Neural crest cell (in vitro differentiated cells): ENCODE results near the gene HEPN1. TPM values are rescaled to one million over a fixed set of nuclear protein-coding genes. Genes with fewer than 3 reads are reported as not detected.

ENCODE experiments used
- DNase-seq: peaks from one replicate; pipeline ENCODE4 v3.0.0; 2021; ENCODE audit warnings: low read depth, mixed read lengths, low spot score
- H3K27ac Mint-ChIP-seq: one replicate; pipeline ENCODE4 v1.8.0; 2021; ENCODE audit warnings: mild to moderate bottlenecking, mixed read lengths; ENCODE audit not compliant: unreplicated experiment
- H3K27me3 Mint-ChIP-seq: 2 replicates; pipeline ENCODE4 v1.8.0; 2021; ENCODE audit warnings: low read depth, mild to moderate bottlenecking, mixed read lengths
- H3K36me3 Mint-ChIP-seq: 2 replicates; pipeline ENCODE4 v1.8.0; 2021; ENCODE audit warnings: low read depth, mild to moderate bottlenecking, mixed read lengths
- H3K4me1 Mint-ChIP-seq: 2 replicates; pipeline ENCODE4 v1.8.0; 2021; ENCODE audit warnings: mixed read lengths
- H3K4me3 Mint-ChIP-seq: one replicate; pipeline ENCODE4 v1.8.0; 2021; ENCODE audit warnings: mild to moderate bottlenecking, mixed read lengths
- H3K9me3 Mint-ChIP-seq: 2 replicates; pipeline ENCODE4 v1.8.0; 2021; ENCODE audit warnings: mixed read lengths
- CTCF ChIP-seq: fragments of 200-600 bp; sonication (generic); conservative IDR thresholded peaks from 2 replicates; pipeline ENCODE4 v1.5.0; 2021; ENCODE audit warnings: antibody characterized with exemption, mild to moderate bottlenecking
- total RNA-seq: library from RNA; stranded (reverse); gene quantifications from 2 replicates; pipeline ENCODE4 v1.2.1, GENCODE V29; 2021

Gene HEPN1
- total RNA-seq, 1 donor from 2014 or later, result not detected

GRCh38 chr11:124915541-124916369 is 3.3 kb upstream of the HEPN1 start:
- Mint-ChIP-seq H3K36me3 (peaks cover 12% of the 10 kb centered on the region), H3K9me3 (peaks cover 9% of the 10 kb centered on the region), H3K4me1 (peaks cover 2% of the 10 kb centered on the region), H3K4me3 (no peak overlapping the region), H3K27ac (no peak overlapping the region), H3K27me3 (peaks cover 20% of the 10 kb centered on the region)
- no peak for DNase-seq
- TF ChIP-seq CTCF, result no peak

DNA sequence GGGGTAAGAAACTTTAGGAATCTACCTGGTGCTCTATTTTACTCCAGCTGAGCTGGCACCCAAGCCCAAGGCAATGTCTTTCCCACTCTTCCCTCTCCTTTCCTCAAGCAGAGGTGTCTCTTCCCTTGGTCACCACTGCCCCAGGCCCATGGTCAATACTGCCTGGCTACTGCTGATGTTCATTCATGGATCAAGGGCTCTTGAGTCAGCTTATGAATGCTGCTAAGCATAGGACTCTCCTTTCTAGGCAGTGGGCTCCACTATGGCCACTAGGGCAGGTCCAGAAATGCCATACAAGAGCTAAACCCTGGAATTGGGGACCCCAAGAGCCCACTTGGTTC is 2.7 kb upstream of the HEPN1 start:
- no peak for DNase-seq
- Mint-ChIP-seq H3K4me1 (peaks cover 4% of the 10 kb centered on the region), H3K9me3 (peaks cover 9% of the 10 kb centered on the region), H3K27me3 (peaks cover 20% of the 10 kb centered on the region), H3K4me3 (no peak overlapping the region), H3K27ac (no peak overlapping the region), H3K36me3 (peaks cover 12% of the 10 kb centered on the region)
- TF ChIP-seq CTCF, result no peak

DNA sequence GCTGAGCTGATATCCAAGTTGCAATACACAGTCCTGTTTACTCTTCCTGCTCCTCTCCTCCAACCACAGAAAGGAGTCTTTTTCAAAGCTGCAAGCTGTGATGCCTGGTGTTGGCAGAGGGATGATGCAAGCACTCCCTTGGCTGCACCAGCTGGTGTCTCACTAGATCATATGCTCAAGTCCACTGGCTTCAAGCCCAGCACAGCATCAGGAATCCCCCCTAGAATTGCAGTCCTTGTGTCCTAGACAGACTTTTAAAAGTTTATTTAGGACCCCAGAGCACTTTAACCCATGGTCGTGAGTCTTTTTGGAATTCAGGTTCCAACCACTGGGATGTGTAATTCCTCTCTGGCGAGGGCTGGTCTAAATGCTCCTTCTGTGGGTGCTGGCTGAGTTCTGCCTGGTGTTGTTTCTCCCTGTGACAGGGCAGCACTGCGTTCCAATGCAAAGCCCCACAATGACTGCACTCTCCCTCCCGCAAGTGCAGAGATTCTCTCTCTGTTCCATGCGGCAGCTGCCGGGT is 1.9 kb upstream of the HEPN1 start:
- peaks cover 7% of the 10 kb centered on the region for H3K36me3 Mint-ChIP-seq
- no peak for TF ChIP-seq CTCF
- peaks cover 4% of the 10 kb centered on the region for H3K4me1 Mint-ChIP-seq
- peaks cover 3% of the 10 kb centered on the region for H3K9me3 Mint-ChIP-seq
- H3K27ac Mint-ChIP-seq, result no peak overlapping the region
- DNase-seq, result no peak
- H3K27me3 Mint-ChIP-seq, result peaks cover 17% of the 10 kb centered on the region
- no peak overlapping the region for H3K4me3 Mint-ChIP-seq

- no peak for TF ChIP-seq CTCF
- no peak overlapping the region for H3K4me3 Mint-ChIP-seq
- peaks cover 4% of the 10 kb centered on the region for H3K36me3 Mint-ChIP-seq
- H3K27ac Mint-ChIP-seq, result no peak overlapping the region
- no peaks in the 10 kb centered on the region for H3K9me3 Mint-ChIP-seq
- DNase-seq, result no peak
- H3K4me1 Mint-ChIP-seq, result peaks cover 4% of the 10 kb centered on the region
- peaks cover 21% of the 10 kb centered on the region for H3K27me3 Mint-ChIP-seq
These were observed 848 bp downstream of the HEPN1 start for GRCh38 chr11:124919898-124920297.

DNA sequence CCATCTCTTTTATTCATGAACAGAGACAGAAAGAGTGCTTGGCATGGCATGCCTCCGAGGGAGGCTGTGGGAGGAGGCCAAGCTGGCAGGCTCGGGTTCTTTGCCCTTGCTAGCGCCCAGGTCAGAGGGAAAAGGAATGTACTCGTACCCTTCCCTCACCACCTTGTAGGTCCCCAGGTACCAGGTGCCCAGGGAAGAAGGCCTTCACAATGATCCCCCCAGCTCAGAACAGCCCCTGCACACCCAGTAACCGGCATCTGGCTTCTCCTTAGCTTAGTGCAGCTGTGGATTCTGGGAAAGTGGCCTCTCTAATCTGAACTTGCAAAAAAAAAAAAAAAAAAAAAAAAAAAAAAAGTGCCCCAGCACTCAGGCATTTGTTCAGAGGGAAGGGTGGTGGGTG is 1.3 kb downstream of the HEPN1 start:
- Mint-ChIP-seq H3K27me3 (peaks cover 21% of the 10 kb centered on the region), H3K4me3 (peak overlapping the region; percentile 85), H3K27ac (peak overlapping the region; percentile 39), H3K36me3 (no peaks in the 10 kb centered on the region), H3K9me3 (no peaks in the 10 kb centered on the region), H3K4me1 (peaks cover 4% of the 10 kb centered on the region)
- DNase-seq, result no peak
- no peak for TF ChIP-seq CTCF
